Measurements from ENCODE around the gene LRIG1. TPM values are rescaled to one million over a fixed set of nuclear protein-coding genes. Genes with fewer than 3 reads are reported as not detected.

LRIG1 gene
- total RNA-seq, 2 donors from 2014 or later: 119 to 186 TPM

DNA sequence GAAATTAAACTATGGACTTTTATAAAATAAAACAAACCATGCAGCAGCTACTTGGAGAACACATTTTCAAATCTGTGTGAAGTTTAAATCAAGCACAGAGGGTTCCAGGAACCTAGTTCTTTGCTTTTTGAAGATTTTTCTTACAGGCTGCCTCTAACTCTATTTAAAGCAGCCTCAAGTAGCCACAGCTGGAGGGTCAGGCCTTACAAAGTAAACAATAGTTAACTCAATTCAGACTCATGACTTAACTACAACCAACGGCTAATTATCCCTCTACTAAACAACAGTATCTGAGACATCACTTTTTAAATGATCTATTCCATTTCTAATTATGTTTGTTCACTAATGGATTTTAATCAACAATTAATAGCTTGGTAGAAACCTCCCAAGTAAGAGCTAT is 9.8 kb downstream of the LRIG1 start:
- TF ChIP-seq POLR2AphosphoS5 (IDR thresholded peaks at IDR 0.05): no peak
- peaks cover 43% of the 10 kb centered on the region for H3K4me1 ChIP-seq (replicated peaks)
- WGBS: 22% methylated on average over 1 of the region's 1 CpG
- H3K4me3 ChIP-seq: no peak overlapping the region
- peak overlapping the region; percentile 67 to 97 for H3K27ac ChIP-seq
- H3K36me3 ChIP-seq: no peaks in the 10 kb centered on the region
- no peak for DNase-seq (ENCODE audit: low spot score)
- intact Hi-C loops (cut with DNase I): no loop called here
- no peaks in the 10 kb centered on the region for H3K27me3 ChIP-seq (replicated peaks; ENCODE audit: insufficient read depth)
- no peaks in the 10 kb centered on the region for H3K9me3 ChIP-seq

DNA sequence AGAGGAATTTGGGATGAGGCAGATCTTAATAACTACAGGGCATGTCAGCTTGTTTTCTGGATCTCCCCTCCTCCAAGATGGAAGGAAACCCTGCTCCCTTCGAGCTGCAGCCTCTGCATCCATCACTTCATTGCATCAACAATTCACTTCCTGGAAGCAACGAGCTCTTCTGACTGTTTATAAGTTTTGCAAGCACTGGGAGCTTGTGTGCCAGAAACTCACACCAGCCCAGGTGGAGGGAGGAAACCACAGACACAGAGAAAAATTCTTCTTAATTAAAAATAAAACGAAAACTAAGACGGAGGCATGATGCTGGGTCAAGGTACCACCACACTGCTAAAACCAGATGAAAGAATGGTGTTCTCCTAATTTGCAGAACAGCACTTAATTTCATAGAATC is 10.6 kb downstream of the LRIG1 start:
- H3K9me3 ChIP-seq: no peaks in the 10 kb centered on the region
- H3K27ac ChIP-seq: peak overlapping the region; percentile 67 to 97
- H3K36me3 ChIP-seq: no peaks in the 10 kb centered on the region
- H3K27me3 ChIP-seq (replicated peaks; ENCODE audit: insufficient read depth): no peaks in the 10 kb centered on the region
- H3K4me1 ChIP-seq (replicated peaks): peaks cover 35% of the 10 kb centered on the region
- TF ChIP-seq POLR2AphosphoS5 (IDR thresholded peaks at IDR 0.05) (peak; percentile 73), POLR2A (IDR thresholded peaks at IDR 0.05) (no peak)
- WGBS: 27% methylated on average over 4 of the region's 4 CpGs
- intact Hi-C loops (cut with DNase I): no loop called here
- no peak overlapping the region for H3K4me3 ChIP-seq
- DNase-seq (ENCODE audit: low spot score): peak; percentile 43

- Histone ChIP-seq H3K36me3 (no peaks in the 10 kb centered on the region), H3K27ac (peak overlapping the region; percentile 67 to 97), H3K9me3 (no peaks in the 10 kb centered on the region), H3K4me1 (replicated peaks) (peaks cover 30% of the 10 kb centered on the region), H3K4me3 (no peak overlapping the region), H3K27me3 (replicated peaks; ENCODE audit: insufficient read depth) (no peaks in the 10 kb centered on the region)
- 63% methylated on average over 4 of the region's 4 CpGs for WGBS
- intact Hi-C loops (cut with DNase I): loop anchor here (5.0 kb wide), 1 partner anchor 42 kb away; no protein-coding TSS in a partner anchor
- no peak for DNase-seq (ENCODE audit: low spot score)
- TF ChIP-seq POLR2A (IDR thresholded peaks at IDR 0.05) (no peak), POLR2AphosphoS5 (IDR thresholded peaks at IDR 0.05) (no peak)
- TF ChIP-seq, protein P1, sequence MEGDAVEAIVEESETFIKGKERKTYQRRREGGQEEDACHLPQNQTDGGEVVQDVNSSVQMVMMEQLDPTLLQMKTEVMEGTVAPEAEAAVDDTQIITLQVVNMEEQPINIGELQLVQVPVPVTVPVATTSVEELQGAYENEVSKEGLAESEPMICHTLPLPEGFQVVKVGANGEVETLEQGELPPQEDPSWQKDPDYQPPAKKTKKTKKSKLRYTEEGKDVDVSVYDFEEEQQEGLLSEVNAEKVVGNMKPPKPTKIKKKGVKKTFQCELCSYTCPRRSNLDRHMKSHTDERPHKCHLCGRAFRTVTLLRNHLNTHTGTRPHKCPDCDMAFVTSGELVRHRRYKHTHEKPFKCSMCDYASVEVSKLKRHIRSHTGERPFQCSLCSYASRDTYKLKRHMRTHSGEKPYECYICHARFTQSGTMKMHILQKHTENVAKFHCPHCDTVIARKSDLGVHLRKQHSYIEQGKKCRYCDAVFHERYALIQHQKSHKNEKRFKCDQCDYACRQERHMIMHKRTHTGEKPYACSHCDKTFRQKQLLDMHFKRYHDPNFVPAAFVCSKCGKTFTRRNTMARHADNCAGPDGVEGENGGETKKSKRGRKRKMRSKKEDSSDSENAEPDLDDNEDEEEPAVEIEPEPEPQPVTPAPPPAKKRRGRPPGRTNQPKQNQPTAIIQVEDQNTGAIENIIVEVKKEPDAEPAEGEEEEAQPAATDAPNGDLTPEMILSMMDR (IDR thresholded peaks at IDR 0.05): no peak
Measured at GRCh38 chr3:66489581-66489980, 11.2 kb downstream of the LRIG1 start.

GRCh38 chr3:66489115-66489514 is 11.7 kb downstream of the LRIG1 start:
- TF ChIP-seq, protein P1 (IDR thresholded peaks at IDR 0.05): no peak
- TF ChIP-seq POLR2AphosphoS5 (IDR thresholded peaks at IDR 0.05) (no peak), POLR2A (IDR thresholded peaks at IDR 0.05) (no peak)
- intact Hi-C loops (cut with DNase I): loop anchor here (5.0 kb wide), 1 partner anchor 42 kb away; no protein-coding TSS in a partner anchor
- Histone ChIP-seq H3K36me3 (no peaks in the 10 kb centered on the region), H3K4me1 (replicated peaks) (peaks cover 28% of the 10 kb centered on the region), H3K9me3 (no peaks in the 10 kb centered on the region), H3K27ac (peak overlapping the region; percentile 67 to 97), H3K27me3 (replicated peaks; ENCODE audit: insufficient read depth) (no peaks in the 10 kb centered on the region), H3K4me3 (no peak overlapping the region)
- 100% methylated on average over 2 of the region's 2 CpGs for WGBS
- DNase-seq (ENCODE audit: low spot score): no peak

DNA sequence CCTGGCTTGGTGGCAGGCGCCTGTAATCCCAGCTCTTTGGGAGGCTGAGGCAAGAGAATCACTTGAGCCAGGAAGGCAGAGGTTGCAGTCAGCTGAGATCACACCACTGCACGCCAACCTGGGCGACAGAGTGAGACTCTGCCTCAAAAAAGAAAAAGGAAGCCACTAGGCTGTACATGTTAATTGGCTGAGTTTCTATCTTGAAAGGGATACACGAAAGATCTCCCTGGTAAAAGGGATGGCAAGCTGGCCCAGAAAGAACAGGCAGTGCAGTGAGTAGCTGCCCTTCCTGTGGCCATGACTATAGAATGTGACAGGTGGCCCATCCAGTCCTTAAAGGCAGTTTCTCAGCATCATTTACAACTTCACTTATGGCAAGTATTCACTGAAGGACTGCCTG is 12.3 kb downstream of the LRIG1 start:
- no peak overlapping the region for H3K4me3 ChIP-seq
- 81% methylated on average over 4 of the region's 4 CpGs for WGBS
- H3K27me3 ChIP-seq (replicated peaks; ENCODE audit: insufficient read depth): no peaks in the 10 kb centered on the region
- H3K27ac ChIP-seq: peak overlapping the region; percentile 67 to 97
- no peak for TF ChIP-seq POLR2A (IDR thresholded peaks at IDR 0.05)
- TF ChIP-seq, protein P1 (IDR thresholded peaks at IDR 0.05): no peak
- TF ChIP-seq POLR2AphosphoS5 (IDR thresholded peaks at IDR 0.05): no peak
- intact Hi-C loops (cut with DNase I): loop anchor here (5.0 kb wide), 1 partner anchor 41 kb away; no protein-coding TSS in a partner anchor
- H3K4me1 ChIP-seq (replicated peaks): peaks cover 25% of the 10 kb centered on the region
- no peaks in the 10 kb centered on the region for H3K36me3 ChIP-seq
- H3K9me3 ChIP-seq: no peaks in the 10 kb centered on the region
- DNase-seq (ENCODE audit: low spot score): no peak

GRCh38 chr3:66487465-66487864 is 13.4 kb downstream of the LRIG1 start:
- peaks cover 26% of the 10 kb centered on the region for H3K4me1 ChIP-seq (replicated peaks)
- 38% methylated on average over 5 of the region's 5 CpGs for whole genome bisulfite sequencing
- intact Hi-C loops (cut with DNase I): loop anchor here (5.0 kb wide), 1 partner anchor 40 kb away; no protein-coding TSS in a partner anchor

More at GRCh38 chr3:66487465-66487864, 13.4 kb downstream of the LRIG1 start:
- Histone ChIP-seq H3K9me3 (no peaks in the 10 kb centered on the region), H3K36me3 (no peaks in the 10 kb centered on the region), H3K27ac (peak overlapping the region; percentile 7 to 97), H3K4me3 (no peak overlapping the region), H3K27me3 (replicated peaks; ENCODE audit: insufficient read depth) (no peaks in the 10 kb centered on the region)
- no peak for DNase-seq (ENCODE audit: low spot score)
- TF ChIP-seq, protein P1 (IDR thresholded peaks at IDR 0.05): no peak
- peak; percentile 38 for TF ChIP-seq POLR2AphosphoS5 (IDR thresholded peaks at IDR 0.05)

Data from prostate gland (tissue), 2 donors.